Upper lobe of right lung (tissue), 1 donor: ENCODE results near the gene BRSK2. TPM values are rescaled to one million over a fixed set of nuclear protein-coding genes. Genes with fewer than 3 reads are reported as not detected.

Experiments
- ATAC-seq: fragments of 200-7000 bp; cut with Tn5 transposase; one replicate; pipeline ENCODE4 v1.9.1; 2020; ENCODE audit warnings: mild to moderate bottlenecking, moderate library complexity
- DNase-seq: peaks from one replicate; pipeline ENCODE4 v3.0.0-alpha.2; 2020
- H3K27ac ChIP-seq: fragments of 200-600 bp; one replicate; pipeline ENCODE4 v1.8.0; 2022
- H3K27me3 ChIP-seq: fragments of 200-600 bp; one replicate; pipeline ENCODE4 v1.8.0; 2022; ENCODE audit warnings: mild to moderate bottlenecking
- H3K36me3 ChIP-seq: fragments of 200-600 bp; one replicate; pipeline ENCODE4 v1.8.0; 2022
- H3K4me1 ChIP-seq: fragments of 200-600 bp; one replicate; pipeline ENCODE4 v1.8.0; 2022
- H3K4me3 ChIP-seq: fragments of 200-600 bp; one replicate; pipeline ENCODE4 v1.8.0; 2022; ENCODE audit warnings: mild to moderate bottlenecking
- H3K9me3 ChIP-seq: fragments of 200-600 bp; one replicate; pipeline ENCODE4 v1.8.0; 2022
- intact Hi-C: fragments of 100-400 bp; cut with DNase I; formaldehyde crosslinking; loops from one replicate; pipeline ENCODE4 v1.11.0; 2022
- total RNA-seq: library from RNA; stranded (reverse); fragmentation: NEBNext Ultra II Directional; extraction: Animal tissue kit (Norgen Biotek cat#: 25700); gene quantifications from one replicate; pipeline ENCODE4 v1.2.1, GENCODE V29; 2021
- TF ChIP-seq, protein P1 (sequence below): fragments of 200-600 bp; IDR thresholded peaks from one replicate; pipeline ENCODE4 v1.8.0; 2022; ENCODE audit warnings: antibody characterized with exemption
- donor health status: DM: no; HTN: yes; CAD: no; lungs with severe emphysema.

BRSK2 gene
- total RNA-seq, 1 donor from 2014 or later = 0.26 TPM

- H3K9me3 ChIP-seq = no peaks in the 10 kb centered on the region
- peaks cover 35% of the 10 kb centered on the region for H3K36me3 ChIP-seq
- intact Hi-C loops = no loop called here
- H3K4me1 ChIP-seq = peaks cover 33% of the 10 kb centered on the region
- ATAC-seq (no peak), DNase-seq (no peak)
- no peaks in the 10 kb centered on the region for H3K27me3 ChIP-seq
- H3K27ac ChIP-seq = no peak overlapping the region
- no peak overlapping the region for H3K4me3 ChIP-seq
- TF ChIP-seq, protein P1, sequence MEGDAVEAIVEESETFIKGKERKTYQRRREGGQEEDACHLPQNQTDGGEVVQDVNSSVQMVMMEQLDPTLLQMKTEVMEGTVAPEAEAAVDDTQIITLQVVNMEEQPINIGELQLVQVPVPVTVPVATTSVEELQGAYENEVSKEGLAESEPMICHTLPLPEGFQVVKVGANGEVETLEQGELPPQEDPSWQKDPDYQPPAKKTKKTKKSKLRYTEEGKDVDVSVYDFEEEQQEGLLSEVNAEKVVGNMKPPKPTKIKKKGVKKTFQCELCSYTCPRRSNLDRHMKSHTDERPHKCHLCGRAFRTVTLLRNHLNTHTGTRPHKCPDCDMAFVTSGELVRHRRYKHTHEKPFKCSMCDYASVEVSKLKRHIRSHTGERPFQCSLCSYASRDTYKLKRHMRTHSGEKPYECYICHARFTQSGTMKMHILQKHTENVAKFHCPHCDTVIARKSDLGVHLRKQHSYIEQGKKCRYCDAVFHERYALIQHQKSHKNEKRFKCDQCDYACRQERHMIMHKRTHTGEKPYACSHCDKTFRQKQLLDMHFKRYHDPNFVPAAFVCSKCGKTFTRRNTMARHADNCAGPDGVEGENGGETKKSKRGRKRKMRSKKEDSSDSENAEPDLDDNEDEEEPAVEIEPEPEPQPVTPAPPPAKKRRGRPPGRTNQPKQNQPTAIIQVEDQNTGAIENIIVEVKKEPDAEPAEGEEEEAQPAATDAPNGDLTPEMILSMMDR = no peak
These were observed 91.7 kb downstream of the BRSK2 start for GRCh38 chr11:1481483-1481825.

DNA sequence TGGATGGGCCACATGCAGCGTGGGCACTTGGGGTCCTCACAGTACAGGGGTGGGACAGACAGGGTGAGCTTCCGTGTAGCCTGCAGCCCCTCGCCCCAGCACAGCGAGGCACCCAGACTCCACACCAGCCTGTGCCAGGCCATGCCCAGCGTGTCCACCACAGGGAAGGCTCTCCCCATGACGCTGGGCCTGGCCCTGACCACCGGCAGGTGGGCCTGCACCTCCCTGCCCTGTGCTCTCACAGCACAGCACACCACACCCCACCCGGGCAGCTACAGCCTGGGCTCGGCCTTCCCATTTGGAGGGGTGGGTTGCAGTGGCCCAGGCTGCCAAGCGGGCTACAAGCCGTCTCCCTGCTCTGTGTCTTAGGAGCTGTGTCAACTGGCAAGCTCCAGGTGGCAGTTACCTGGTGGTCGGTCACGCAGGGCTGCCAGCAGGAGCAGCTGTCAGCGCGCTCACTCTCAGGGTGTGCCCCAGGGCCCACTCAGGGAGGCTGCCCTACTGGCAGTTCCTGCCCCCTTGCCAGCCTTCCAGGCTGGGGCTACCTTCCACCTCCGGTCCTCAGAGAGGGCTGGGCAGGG, 92.2 kb downstream of the BRSK2 start:
- TF ChIP-seq, protein P1 = no peak
- intact Hi-C loops = no loop called here
- Histone ChIP-seq H3K27ac (peak overlapping the region; percentile 24), H3K36me3 (peaks cover 30% of the 10 kb centered on the region), H3K9me3 (no peaks in the 10 kb centered on the region), H3K4me3 (no peak overlapping the region), H3K27me3 (no peaks in the 10 kb centered on the region), H3K4me1 (peaks cover 36% of the 10 kb centered on the region)
- ATAC-seq = no peak
- peak; percentile 60 for DNase-seq

DNA sequence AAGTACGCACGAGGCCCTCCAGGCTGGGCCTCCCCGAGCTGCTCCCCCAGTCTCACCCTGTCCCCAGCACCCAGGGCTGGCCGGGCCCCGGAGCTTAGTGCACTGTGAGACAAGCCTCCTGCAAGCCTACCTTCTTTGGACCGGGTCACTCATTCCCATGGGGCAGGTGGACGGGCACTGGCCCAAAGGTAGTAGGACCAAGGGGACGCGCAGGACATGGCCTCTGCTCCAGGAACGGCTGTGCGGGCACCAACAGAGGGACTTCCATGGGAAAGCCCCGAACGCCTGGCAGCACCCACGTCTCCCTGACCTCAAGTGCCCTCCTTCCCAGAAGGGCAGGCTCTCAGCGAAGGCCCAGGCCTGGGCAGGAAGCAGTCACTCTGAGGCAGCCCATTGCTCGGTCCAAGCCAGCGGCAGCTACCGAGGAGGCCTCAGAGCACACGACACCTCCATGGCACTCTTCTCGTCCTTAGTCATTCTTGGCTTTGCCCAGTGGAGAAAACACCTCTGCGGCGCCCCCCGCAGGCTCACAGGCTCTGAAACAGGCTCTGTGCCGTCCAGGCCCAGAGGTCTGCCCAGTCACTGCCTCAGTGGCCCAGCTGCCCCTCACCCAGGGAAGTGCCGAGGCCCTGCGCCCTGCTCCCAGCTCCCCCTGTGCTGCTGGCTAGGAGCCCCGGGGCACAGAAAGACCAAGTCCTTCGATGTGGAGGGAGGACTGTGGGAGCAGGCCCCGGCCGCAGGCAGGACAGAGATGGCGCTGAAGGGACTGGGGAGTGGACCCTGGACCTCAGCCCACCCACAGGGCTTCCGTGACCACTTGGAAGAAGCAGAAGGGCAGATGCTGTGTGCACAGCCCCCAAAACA, 93.1 kb downstream of the BRSK2 start:
- intact Hi-C loops = no loop called here
- no peaks in the 10 kb centered on the region for H3K27me3 ChIP-seq
- DNase-seq (peak; percentile 82), ATAC-seq (peak; percentile 59)
- TF ChIP-seq, protein P1 = peak; percentile 11
- peak overlapping the region; percentile 24 for H3K27ac ChIP-seq
- H3K36me3 ChIP-seq = peaks cover 21% of the 10 kb centered on the region
- H3K9me3 ChIP-seq = no peaks in the 10 kb centered on the region
- H3K4me1 ChIP-seq = peaks cover 44% of the 10 kb centered on the region
- no peak overlapping the region for H3K4me3 ChIP-seq

DNA sequence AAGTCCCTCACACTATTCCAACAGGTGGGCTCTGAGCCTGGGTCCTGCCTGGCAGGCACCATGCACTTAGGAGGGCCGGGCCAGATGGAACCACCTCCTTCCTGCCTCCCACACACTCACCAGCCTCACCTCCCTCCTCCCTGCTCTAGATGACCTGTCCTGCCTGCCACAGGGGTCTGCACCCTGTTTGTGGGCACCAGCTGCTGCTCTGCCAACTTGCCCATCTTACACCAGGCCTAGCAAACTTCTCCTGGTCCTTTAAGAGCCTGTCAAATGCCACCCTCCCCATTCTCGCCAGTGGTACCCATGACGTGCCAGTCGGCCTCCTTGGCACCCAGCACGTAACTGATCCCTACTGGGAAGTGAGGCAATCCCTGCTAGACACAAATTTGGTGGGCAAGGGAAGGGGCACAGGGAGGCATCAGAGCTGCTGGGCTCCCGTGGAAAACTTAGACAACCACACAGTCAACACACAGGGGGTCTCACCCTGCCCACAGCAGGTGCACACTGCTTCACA, 93.8 kb downstream of the BRSK2 start:
- ATAC-seq (no peak), DNase-seq (peak; percentile 37)
- TF ChIP-seq, protein P1 = no peak
- Histone ChIP-seq H3K4me1 (peaks cover 48% of the 10 kb centered on the region), H3K9me3 (no peaks in the 10 kb centered on the region), H3K27me3 (no peaks in the 10 kb centered on the region), H3K36me3 (peaks cover 14% of the 10 kb centered on the region), H3K4me3 (no peak overlapping the region), H3K27ac (no peak overlapping the region)
- intact Hi-C loops = no loop called here

DNA sequence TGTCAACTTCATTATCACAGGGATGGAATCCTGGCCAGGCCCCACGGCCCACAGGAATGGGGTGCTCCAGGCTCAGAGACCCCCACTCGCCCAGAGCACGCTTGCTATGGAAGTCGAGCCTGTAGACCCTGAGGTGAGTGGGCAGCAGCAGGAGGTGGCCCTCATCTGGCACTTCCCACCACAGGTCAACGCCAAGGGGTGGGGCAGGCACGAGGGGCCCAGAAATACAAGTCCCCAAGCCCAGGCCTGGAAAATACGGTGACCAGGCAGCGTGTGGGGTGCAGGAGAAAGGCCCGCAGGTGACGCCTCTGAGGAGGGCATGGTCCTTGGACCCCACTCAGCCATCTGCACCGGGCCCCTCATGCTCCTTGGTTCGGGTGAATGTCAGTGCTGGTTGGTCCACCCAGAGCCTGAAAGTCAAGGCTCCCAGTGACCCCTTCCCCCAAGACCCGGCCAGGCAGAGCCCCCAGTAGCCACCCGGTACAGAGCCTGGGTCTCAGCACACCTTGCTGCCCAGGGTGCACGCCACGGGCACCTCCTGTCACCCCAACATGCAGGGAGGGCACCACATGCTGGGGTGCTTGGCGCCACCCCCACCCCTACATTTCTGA, 94.4 kb downstream of the BRSK2 start:
- Histone ChIP-seq H3K36me3 (peaks cover 12% of the 10 kb centered on the region), H3K4me1 (peaks cover 48% of the 10 kb centered on the region), H3K9me3 (no peaks in the 10 kb centered on the region), H3K27ac (no peak overlapping the region), H3K4me3 (no peak overlapping the region), H3K27me3 (no peaks in the 10 kb centered on the region)
- ATAC-seq (no peak), DNase-seq (peak; percentile 62)
- intact Hi-C loops = no loop called here
- TF ChIP-seq, protein P1 = no peak
